ENCODE data around the gene RNF32. TPM values are rescaled to one million over a fixed set of nuclear protein-coding genes. Genes with fewer than 3 reads are reported as not detected.

RNF32 gene
- total RNA-seq, 2 experiments from 2014 or later = 1.4 to 2.2 TPM

DNA sequence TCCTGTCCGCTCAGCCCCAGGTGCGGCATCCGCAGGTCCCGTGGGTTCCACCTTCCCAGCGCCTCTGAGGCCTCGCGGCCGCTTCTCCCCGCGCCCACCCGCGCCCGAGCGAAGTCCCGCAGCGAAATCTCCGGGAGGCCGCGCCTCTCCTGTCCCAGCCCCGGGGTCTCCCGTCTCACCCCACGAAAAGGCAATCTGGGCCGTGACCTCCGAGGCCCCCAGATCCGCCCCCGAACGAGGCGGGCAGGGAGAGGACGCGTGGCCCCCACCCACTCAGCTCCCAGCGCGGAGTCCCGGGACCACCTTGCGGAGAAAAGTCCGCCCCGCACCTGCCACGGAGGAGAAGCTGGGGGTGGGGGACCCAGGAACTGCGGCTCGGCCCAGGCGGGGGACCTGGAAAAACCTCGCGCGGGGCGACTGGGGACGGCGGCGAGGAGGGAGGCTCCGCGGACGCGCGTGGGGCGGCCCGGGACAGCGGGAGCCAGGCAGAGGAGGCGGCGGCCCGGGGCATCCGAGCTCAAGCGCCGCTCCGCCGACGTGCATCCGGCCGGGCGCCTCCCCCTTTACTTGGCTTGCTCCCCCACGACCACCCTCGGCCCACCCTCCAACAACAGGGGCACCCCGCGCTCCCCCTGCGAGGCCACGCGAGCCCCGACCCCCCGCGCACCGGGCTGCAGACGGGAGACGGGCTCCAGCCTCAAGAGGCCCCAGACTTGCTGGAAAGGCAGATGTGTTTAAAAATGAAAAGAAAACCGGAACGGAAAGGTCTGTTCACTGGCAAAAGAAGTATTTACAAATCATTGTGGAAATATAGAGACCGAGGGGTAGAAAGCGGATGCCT is 33.0 kb upstream of the RNF32 start:
- ChIA-PET POLR2A (no interaction called here), CTCF (no interaction called here)
- Mint-ChIP-seq H3K27ac (no peak overlapping the region), H3K27me3 (ENCODE audit: low read depth) (peaks cover 46% of the 10 kb centered on the region), H3K9me3 (ENCODE audit: insufficient read depth) (no peaks in the 10 kb centered on the region), H3K4me3 (peak overlapping the region; percentile 45), H3K36me3 (ENCODE audit: low read depth) (no peaks in the 10 kb centered on the region), H3K4me1 (ENCODE audit: low read depth) (peaks cover 8% of the 10 kb centered on the region)
- DNase-seq (no peak), ATAC-seq (no peak)

DNA sequence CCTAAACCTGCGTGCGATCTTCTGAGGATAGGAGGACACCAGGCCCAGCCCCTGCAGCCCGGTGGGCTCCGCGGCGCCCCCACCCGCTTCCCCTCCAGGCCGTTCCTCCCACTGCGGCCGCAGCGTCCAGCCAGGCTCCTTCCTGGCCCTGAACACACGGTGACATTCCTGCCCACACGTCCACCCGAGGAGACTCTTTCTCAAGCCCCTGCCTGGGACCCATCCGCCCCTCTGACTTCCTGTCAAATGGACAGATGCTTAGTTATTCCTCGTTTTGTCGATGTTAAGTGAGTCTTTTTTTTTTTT is 32.4 kb upstream of the RNF32 start:
- Mint-ChIP-seq H3K9me3 (ENCODE audit: insufficient read depth) (no peaks in the 10 kb centered on the region), H3K4me3 (peak overlapping the region; percentile 45), H3K4me1 (ENCODE audit: low read depth) (peaks cover 14% of the 10 kb centered on the region), H3K36me3 (ENCODE audit: low read depth) (no peaks in the 10 kb centered on the region), H3K27me3 (ENCODE audit: low read depth) (peaks cover 43% of the 10 kb centered on the region), H3K27ac (no peak overlapping the region)
- POLR2A ChIA-PET = no interaction called here
- no peak for DNase-seq
- no peak for ATAC-seq
- CTCF ChIA-PET = no interaction called here

DNA sequence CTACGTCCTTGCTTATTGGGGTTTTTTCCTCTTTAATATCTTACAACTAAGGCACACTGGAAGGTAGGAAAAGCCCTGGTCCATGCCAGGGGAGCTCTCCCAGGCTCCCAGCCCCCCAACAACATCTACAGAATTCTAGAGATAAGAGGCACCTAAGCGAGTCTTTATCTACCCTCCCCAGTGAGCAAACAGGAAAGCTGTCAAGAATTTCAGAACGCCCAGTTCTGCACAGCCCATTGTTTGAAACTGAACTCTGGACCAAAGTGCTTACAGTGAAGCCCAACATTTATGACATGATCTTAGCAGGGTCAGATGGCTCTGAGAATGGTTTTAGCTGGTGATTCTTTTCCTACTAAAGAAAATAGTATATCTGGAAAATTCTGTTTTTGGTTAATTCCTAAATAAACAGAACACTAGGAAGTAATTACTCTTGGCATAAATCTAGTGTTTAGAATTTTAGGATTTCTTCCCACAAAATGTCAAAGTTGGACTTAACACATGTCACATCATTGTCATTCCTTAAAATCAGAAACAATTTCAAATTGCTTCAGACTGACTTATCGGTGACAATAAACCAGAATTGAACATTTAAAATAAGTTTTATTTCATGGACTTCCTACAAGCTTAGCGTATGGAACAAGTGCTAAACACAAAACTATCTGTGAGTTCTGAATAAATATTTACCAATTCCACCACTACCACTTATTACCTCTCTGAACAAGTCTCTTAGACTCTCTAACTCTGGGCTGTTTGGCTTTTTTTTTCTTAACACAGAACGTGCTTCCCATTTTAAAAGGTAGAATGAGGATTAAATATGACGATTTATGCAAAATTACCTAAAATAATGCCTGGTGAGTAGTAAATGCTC is 31.3 kb upstream of the RNF32 start:
- no peak for ATAC-seq
- DNase-seq = no peak
- H3K4me1 Mint-ChIP-seq (ENCODE audit: low read depth) = peaks cover 20% of the 10 kb centered on the region
- peaks cover 44% of the 10 kb centered on the region for H3K27me3 Mint-ChIP-seq (ENCODE audit: low read depth)
- H3K27ac Mint-ChIP-seq = no peak overlapping the region
- ChIA-PET POLR2A (no interaction called here), CTCF (no interaction called here)
- no peak overlapping the region for H3K4me3 Mint-ChIP-seq
- H3K36me3 Mint-ChIP-seq (ENCODE audit: low read depth) = no peaks in the 10 kb centered on the region
- no peaks in the 10 kb centered on the region for H3K9me3 Mint-ChIP-seq (ENCODE audit: insufficient read depth)

DNA sequence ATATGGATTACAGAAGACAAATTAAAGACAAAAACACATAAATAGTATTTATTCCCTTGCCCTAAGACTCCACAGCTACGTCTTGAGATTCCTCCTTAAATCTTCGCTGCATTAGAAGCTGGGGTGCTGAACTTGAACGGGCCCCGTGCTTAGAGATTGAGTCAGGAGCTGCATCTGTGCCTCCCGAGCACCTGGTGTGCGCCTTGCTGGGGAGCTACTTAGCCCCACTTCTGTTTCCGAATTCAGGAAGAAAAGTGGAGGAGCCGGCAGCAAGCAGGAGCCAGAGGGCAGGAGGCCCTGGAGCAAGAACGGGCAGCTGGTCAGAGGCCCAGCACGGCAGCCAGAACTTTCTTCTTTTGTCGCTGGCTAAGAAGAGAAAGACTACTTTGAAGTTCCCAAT is 30.4 kb upstream of the RNF32 start:
- DNase-seq (no peak), ATAC-seq (no peak)
- no peak overlapping the region for H3K27ac Mint-ChIP-seq
- CTCF ChIA-PET = no interaction called here
- H3K36me3 Mint-ChIP-seq (ENCODE audit: low read depth) = no peaks in the 10 kb centered on the region
- peaks cover 28% of the 10 kb centered on the region for H3K4me1 Mint-ChIP-seq (ENCODE audit: low read depth)
- no peaks in the 10 kb centered on the region for H3K9me3 Mint-ChIP-seq (ENCODE audit: insufficient read depth)
- POLR2A ChIA-PET = no interaction called here
- peaks cover 43% of the 10 kb centered on the region for H3K27me3 Mint-ChIP-seq (ENCODE audit: low read depth)
- H3K4me3 Mint-ChIP-seq = no peak overlapping the region

DNA sequence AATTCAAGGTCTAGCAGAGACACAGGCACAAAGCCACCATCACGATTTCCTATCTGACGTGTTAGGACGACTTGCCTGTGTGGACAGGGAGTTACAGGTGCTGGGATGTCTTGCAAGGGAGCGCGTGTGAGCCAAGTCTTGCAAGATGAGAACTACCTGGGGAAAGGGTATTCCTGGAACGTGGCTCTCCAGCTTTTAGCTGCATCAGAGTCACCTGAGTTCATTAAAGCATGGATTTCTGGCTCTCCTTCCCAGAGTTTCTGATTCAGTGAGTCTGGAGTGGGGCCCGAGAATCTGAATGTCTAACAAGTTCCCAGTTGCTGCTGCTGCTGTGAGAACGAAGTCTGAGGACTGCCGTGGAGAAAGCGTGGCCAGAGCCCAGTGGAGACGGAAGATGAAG is 30.0 kb upstream of the RNF32 start:
- POLR2A ChIA-PET = no interaction called here
- peaks cover 41% of the 10 kb centered on the region for H3K27me3 Mint-ChIP-seq (ENCODE audit: low read depth)
- ATAC-seq (no peak), DNase-seq (no peak)
- H3K36me3 Mint-ChIP-seq (ENCODE audit: low read depth) = no peaks in the 10 kb centered on the region
- no peak overlapping the region for H3K4me3 Mint-ChIP-seq
- CTCF ChIA-PET = no interaction called here
- H3K9me3 Mint-ChIP-seq (ENCODE audit: insufficient read depth) = no peaks in the 10 kb centered on the region
- H3K4me1 Mint-ChIP-seq (ENCODE audit: low read depth) = peaks cover 28% of the 10 kb centered on the region
- no peak overlapping the region for H3K27ac Mint-ChIP-seq

DNA sequence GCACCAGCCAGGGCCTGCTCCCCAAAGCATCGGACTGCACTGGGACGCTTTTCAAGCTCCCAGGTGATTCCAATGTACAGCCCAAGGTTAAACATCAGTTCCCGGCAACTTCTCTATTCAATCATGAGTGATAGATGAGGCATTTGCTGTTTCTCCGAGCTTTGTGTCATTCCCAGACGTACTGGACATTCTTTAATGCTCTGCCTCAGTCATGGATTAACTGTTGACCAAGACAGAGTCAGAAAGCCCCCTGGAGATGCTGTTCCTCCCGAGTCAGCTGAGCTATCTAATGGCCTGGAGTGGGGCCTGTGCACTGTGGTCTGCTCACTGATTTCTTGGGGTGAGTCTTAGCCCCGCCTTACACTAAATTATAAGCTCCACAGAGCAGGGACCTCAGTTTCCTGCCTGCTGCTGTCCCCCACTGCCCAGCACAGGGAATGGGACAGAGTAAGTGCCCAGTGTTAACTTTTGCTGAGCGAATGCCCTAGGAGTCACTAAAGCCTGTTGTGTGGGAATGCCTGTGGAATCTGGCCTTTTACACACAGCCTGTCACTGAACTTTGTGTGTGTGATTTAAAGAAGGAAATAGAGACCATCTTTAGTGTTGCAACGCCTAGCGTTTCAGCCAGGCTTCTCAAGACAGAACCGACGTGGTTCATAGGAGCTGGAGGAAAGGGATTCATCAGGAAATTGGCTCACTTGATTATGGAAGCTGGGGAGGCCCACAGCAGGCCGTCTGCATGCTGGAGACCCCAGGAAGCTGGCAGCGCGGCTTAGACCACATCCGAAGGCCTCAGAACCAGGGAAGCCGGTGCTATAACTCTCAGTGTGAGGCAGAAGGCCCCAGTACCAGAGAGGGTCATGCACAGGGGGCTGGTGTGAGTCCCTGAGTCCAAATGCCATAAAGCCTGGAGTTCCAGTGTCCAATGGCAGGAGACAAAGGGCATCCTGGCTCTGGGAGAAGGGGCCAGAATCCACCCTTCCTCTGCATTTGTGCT is 29.3 kb upstream of the RNF32 start:
- H3K4me3 Mint-ChIP-seq = no peak overlapping the region
- no peaks in the 10 kb centered on the region for H3K9me3 Mint-ChIP-seq (ENCODE audit: insufficient read depth)
- H3K27me3 Mint-ChIP-seq (ENCODE audit: low read depth) = peaks cover 47% of the 10 kb centered on the region
- no peak overlapping the region for H3K27ac Mint-ChIP-seq
- no peaks in the 10 kb centered on the region for H3K36me3 Mint-ChIP-seq (ENCODE audit: low read depth)
- DNase-seq (no peak), ATAC-seq (no peak)
- ChIA-PET POLR2A (no interaction called here), CTCF (no interaction called here)
- peaks cover 31% of the 10 kb centered on the region for H3K4me1 Mint-ChIP-seq (ENCODE audit: low read depth)

DNA sequence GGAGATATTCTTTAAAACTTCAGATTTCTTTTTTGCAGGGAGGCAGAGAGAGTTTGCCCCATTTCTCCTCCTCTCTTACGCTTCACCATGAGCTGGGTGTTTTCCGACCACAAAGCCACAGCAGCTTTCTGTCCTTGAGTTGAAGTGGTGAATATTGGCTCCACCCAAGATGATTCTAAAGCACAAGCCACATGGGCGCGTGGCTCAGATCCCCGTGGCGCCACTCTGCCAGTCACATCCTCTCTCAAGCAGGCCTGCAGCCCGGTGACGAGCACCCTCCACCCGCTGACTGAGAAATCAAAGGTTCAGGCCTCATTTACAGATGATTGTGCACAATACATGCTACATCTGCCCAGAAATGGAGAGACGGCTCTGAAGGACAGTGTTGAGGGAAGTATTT is 27.6 kb upstream of the RNF32 start:
- DNase-seq = peak; percentile 91
- Mint-ChIP-seq H3K9me3 (ENCODE audit: insufficient read depth) (no peaks in the 10 kb centered on the region), H3K27me3 (ENCODE audit: low read depth) (peaks cover 57% of the 10 kb centered on the region), H3K36me3 (ENCODE audit: low read depth) (no peaks in the 10 kb centered on the region), H3K4me1 (ENCODE audit: low read depth) (peaks cover 36% of the 10 kb centered on the region), H3K4me3 (peak overlapping the region; percentile 30), H3K27ac (peak overlapping the region; percentile 71)
- ChIA-PET POLR2A (interaction anchor here (1.2 kb wide), 1 partner anchor 28 kb away, joined by 6 read pairs; no protein-coding TSS in a partner anchor), CTCF (interaction anchor here (0.6 to 1.4 kb wide), 3 partner anchors 10 to 204 kb away, joined by 3 read pairs; no protein-coding TSS in a partner anchor)
- peak; percentile 99 for ATAC-seq

DNA sequence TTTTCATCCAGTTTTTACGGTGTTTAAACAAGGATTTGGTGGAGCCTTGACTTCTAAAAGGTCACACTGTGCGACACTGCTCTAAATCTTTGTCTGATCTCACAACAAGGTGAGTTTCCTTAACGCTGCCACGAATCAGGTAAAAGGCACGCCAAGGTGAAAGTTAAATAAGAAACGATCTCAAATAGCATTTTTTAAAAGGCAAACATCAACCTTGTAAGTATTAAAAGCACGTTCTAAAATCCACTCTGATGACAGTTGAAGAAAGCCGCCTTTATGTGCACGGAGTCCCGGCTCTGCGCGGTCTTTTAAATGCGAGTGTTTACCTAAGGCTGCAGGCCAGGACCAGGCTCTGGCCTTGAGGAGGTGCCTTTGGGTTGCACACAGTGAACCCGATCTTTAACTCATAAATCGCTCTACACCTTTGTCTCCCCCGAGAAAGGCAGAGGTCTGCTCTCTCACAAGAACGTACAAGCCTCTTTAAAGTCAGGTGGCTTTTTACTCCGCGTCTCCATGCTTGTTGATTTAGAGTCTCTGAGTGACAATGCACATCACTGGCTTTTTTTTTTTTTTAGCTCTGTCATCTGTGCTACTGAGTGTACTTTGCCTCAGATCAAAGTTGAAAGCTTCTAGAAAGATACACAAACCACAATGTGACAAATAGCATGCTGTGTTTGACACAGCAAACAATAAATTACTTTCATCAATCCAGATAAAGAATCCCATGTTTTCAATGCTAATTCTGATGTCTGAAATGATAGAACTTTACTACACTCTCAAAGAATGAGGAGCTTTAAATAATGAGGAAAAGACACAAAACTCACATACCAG is 25.9 kb upstream of the RNF32 start:
- ATAC-seq = no peak
- ChIA-PET CTCF (no interaction called here), POLR2A (no interaction called here)
- peaks cover 36% of the 10 kb centered on the region for H3K4me1 Mint-ChIP-seq (ENCODE audit: low read depth)
- H3K4me3 Mint-ChIP-seq = no peak overlapping the region
- H3K36me3 Mint-ChIP-seq (ENCODE audit: low read depth) = no peaks in the 10 kb centered on the region
- no peak for DNase-seq
- no peaks in the 10 kb centered on the region for H3K9me3 Mint-ChIP-seq (ENCODE audit: insufficient read depth)
- H3K27me3 Mint-ChIP-seq (ENCODE audit: low read depth) = peaks cover 50% of the 10 kb centered on the region
- no peak overlapping the region for H3K27ac Mint-ChIP-seq

DNA sequence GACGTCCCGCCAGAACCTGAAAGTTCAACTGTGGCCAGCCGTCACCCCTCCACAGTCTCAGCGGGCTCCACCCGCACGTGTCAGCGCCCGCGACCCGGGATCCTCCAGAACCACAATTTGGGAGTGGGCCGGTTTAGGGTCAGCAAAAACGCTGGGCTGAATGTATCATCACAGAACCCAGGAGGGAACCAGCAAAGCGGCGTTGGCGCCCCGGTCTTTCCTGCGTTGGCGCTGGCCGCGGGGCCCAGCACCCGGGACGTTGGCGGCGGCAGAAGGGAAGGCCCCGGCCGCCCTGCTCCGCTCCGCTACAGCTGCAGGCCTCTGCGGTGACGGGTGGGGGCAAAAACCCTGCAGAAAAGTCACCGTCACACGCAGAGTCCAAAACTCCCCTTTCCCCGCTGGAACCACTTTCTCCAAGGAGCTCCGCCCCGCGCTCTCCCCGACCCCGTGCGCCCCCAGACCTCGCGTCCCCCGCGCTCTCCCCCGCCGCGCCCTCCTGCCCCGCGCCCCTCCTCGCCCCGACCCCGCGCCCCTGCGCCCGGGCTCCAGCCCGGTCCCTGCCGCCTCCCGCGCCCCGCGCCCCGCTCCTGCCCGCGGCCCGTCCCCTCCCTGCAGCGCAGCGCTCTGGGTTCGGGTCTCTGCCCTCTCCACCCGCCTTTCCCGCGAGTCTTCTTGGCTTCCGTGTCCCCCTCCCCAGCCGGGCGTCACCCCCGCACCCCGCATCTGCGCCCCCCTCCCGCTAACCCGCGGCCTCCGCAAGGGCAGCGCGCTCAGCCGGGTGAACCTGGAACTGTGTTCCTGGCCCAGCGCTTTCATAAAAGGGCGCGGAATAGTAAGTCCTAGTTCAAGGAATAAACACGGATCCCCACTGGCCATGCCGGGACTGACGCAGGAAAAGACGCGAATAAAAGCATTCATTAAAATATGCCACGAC is 24.0 kb upstream of the RNF32 start:
- Mint-ChIP-seq H3K9me3 (ENCODE audit: insufficient read depth) (no peaks in the 10 kb centered on the region), H3K4me1 (ENCODE audit: low read depth) (peaks cover 36% of the 10 kb centered on the region), H3K27me3 (ENCODE audit: low read depth) (peaks cover 54% of the 10 kb centered on the region), H3K36me3 (ENCODE audit: low read depth) (peaks cover 2% of the 10 kb centered on the region), H3K4me3 (peak overlapping the region; percentile 11), H3K27ac (no peak overlapping the region)
- ATAC-seq (peak; percentile 25), DNase-seq (no peak)
- ChIA-PET POLR2A (no interaction called here), CTCF (no interaction called here)

DNA sequence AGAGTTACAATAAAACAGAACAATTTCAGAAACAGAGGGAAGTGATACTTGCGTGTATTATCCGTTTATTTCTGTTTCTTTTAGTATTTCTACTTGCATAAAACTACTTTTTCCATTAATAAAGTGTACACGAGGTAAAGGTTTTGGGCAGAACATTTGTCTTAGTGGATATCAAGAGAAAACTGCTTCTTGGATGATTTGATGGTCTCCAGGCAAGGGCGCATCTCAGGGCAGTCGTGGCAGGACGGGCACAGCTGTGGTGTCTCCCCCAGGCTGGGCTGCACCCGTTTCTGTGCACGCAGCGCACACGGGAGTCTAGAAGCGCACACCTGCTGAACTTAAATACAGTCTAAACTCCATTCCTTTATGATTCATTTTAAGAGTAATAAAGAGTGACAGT is 23.4 kb upstream of the RNF32 start:
- ATAC-seq = no peak
- ChIA-PET CTCF (no interaction called here), POLR2A (no interaction called here)
- Mint-ChIP-seq H3K27ac (no peak overlapping the region), H3K4me3 (peak overlapping the region; percentile 11), H3K27me3 (ENCODE audit: low read depth) (peaks cover 53% of the 10 kb centered on the region), H3K4me1 (ENCODE audit: low read depth) (peaks cover 32% of the 10 kb centered on the region), H3K9me3 (ENCODE audit: insufficient read depth) (no peaks in the 10 kb centered on the region), H3K36me3 (ENCODE audit: low read depth) (peaks cover 2% of the 10 kb centered on the region)
- no peak for DNase-seq

All from activated CD8-positive, alpha-beta T cell treated with anti-CD3 and anti-CD28 coated beads, Interleukin-2, amount 10 ng/mL, durations not matched to agents 7 days and 5 days (primary cell).